Thoracic aorta (tissue), 2 donors: ENCODE data around the gene DGKE. TPM values are rescaled to one million over a fixed set of nuclear protein-coding genes. Genes with fewer than 3 reads are reported as not detected.

Experiments
- ATAC-seq: fragments of 150-250 bp; one replicate; pipeline ENCODE4 v1.8.0; 2017; ENCODE audit warnings: low read depth; ENCODE audit not compliant: insufficient number of reproducible peaks, low FRiP score
- DNase-seq: peaks from one replicate; pipeline ENCODE4 v3.0.0-alpha.2; 2020; ENCODE audit warnings: low spot score
- H3K27ac ChIP-seq, 2 donors: fragments of 200-600 bp; sonication (generic); 1 replicate in 1 of 2; 2 replicates in 1 of 2; pipeline ENCODE4 v1.5.1; 2016; ENCODE audit warnings: mild to moderate bottlenecking in 2 of 2, moderate library complexity in 2 of 2
- H3K27me3 ChIP-seq: fragments of 200-600 bp; sonication (generic); replicated peaks from 2 replicates; pipeline ENCODE4 v1.6.0; 2016; ENCODE audit warnings: mild to moderate bottlenecking; ENCODE audit not compliant: insufficient read depth
- H3K36me3 ChIP-seq: fragments of 200-600 bp; sonication (generic); one replicate; pipeline ENCODE4 v1.5.1; 2016
- H3K4me1 ChIP-seq, 2 donors: fragments of 200-600 bp; sonication (generic); 1 replicate in 1 of 2; 2 replicates in 1 of 2; pipeline versions ENCODE4 v1.5.1 to v1.6.0; 2016; ENCODE audit warnings: low read depth in 2 of 2, mild to moderate bottlenecking in 1 of 2; ENCODE audit not compliant: control insufficient read depth in 1 of 2
- H3K4me3 ChIP-seq: fragments of 200-600 bp; sonication (generic); 2 replicates; pipeline ENCODE4 v1.5.1; 2016; ENCODE audit warnings: mild to moderate bottlenecking
- H3K9me3 ChIP-seq: fragments of 200-600 bp; sonication (generic); 2 replicates; pipeline ENCODE4 v1.5.1; 2016
- CTCF ChIP-seq: fragments of 200-600 bp; sonication (generic); IDR thresholded peaks from one replicate; pipeline ENCODE4 v1.5.1; 2019; ENCODE audit warnings: antibody characterized with exemption
- total RNA-seq, 2 donors: library from RNA; depleted of rRNA; stranded (reverse); fragments of >200 nt; gene quantifications; one replicate each; pipeline versions ENCODE4 v1.1.0 to v1.2.3, GENCODE V29; 2016

DGKE gene
- total RNA-seq, 2 donors from 2014 or later = 8.7 to 9.9 TPM

GRCh38 chr17:56880571-56880970, 46.6 kb downstream of the DGKE start:
- Histone ChIP-seq H3K4me3 (no peak overlapping the region), H3K27ac (no peak overlapping the region), H3K4me1 (no peaks in the 10 kb centered on the region), H3K36me3 (no peaks in the 10 kb centered on the region), H3K9me3 (no peaks in the 10 kb centered on the region), H3K27me3 (no peaks in the 10 kb centered on the region)
- no peak for TF ChIP-seq CTCF
- ATAC-seq (no peak), DNase-seq (no peak)

GRCh38 chr17:56881685-56882295, 47.8 kb downstream of the DGKE start:
- H3K27me3 ChIP-seq = no peaks in the 10 kb centered on the region
- DNase-seq = no peak
- H3K27ac ChIP-seq = no peak overlapping the region
- no peaks in the 10 kb centered on the region for H3K4me1 ChIP-seq
- no peak for ATAC-seq
- no peak overlapping the region for H3K4me3 ChIP-seq
- no peak for TF ChIP-seq CTCF
- H3K36me3 ChIP-seq = no peaks in the 10 kb centered on the region
- H3K9me3 ChIP-seq = no peaks in the 10 kb centered on the region

GRCh38 chr17:56883616-56884015, 49.7 kb downstream of the DGKE start:
- no peaks in the 10 kb centered on the region for H3K27me3 ChIP-seq
- TF ChIP-seq CTCF = no peak
- DNase-seq = no peak

GRCh38 chr17:56884483-56885311, 50.7 kb downstream of the DGKE start:
- no peak for TF ChIP-seq CTCF
- Histone ChIP-seq H3K27ac (no peak overlapping the region), H3K27me3 (no peaks in the 10 kb centered on the region), H3K4me1 (no peaks in the 10 kb centered on the region), H3K36me3 (peaks cover 12% of the 10 kb centered on the region), H3K9me3 (no peaks in the 10 kb centered on the region), H3K4me3 (no peak overlapping the region)
- DNase-seq (no peak), ATAC-seq (no peak)

More at GRCh38 chr17:56883616-56884015, 49.7 kb downstream of the DGKE start:
- no peaks in the 10 kb centered on the region for H3K9me3 ChIP-seq
- no peak for ATAC-seq
- H3K36me3 ChIP-seq = peaks cover 6% of the 10 kb centered on the region
- no peak overlapping the region for H3K4me3 ChIP-seq
- no peak overlapping the region for H3K27ac ChIP-seq
- H3K4me1 ChIP-seq = no peaks in the 10 kb centered on the region

- Histone ChIP-seq H3K36me3 (peaks cover 16% of the 10 kb centered on the region), H3K4me1 (no peaks in the 10 kb centered on the region), H3K9me3 (no peaks in the 10 kb centered on the region), H3K27me3 (no peaks in the 10 kb centered on the region), H3K4me3 (no peak overlapping the region), H3K27ac (no peak overlapping the region)
- DNase-seq (no peak), ATAC-seq (no peak)
- no peak for TF ChIP-seq CTCF
Measured at GRCh38 chr17:56885312-56885657, 51.3 kb downstream of the DGKE start.
